Heart left ventricle (tissue), 13 donors: ENCODE results near the gene STK11IP.

Experiments used
- CTCF ChIP-seq, 12 donors: fragments of 200-600 bp; sonication (generic) in 4 of 12; IDR thresholded peaks; one replicate each; pipeline versions ENCODE4 v1.5.0 to v1.8.0; 2018 to 2022; ENCODE audit warnings: antibody characterized with exemption in 12 of 12, mild to moderate bottlenecking in 5 of 12
- POLR2A ChIP-seq, 2 donors: fragments of 450-650 bp; IDR thresholded peaks; one replicate each; pipeline ENCODE4 v1.6.1; 2017; ENCODE audit warnings: antibody characterized with exemption in 2 of 2, mild to moderate bottlenecking in 2 of 2, moderate library complexity in 2 of 2
- donor health status: ischemic (EF 13 %, LVEDD 7.1; RV severe dilation, severe dysfunction).
- donor health status: DM: no; HTN: yes; CAD: no.
- donor health status: DM: no; HTN: no; CAD: no.
- donor health status: ischemic (EF 25% LVEDD 6.9; RV normal size, moderate dysfunction).
- donor health status: ischemic (EF 25% LVEDD 5.7; RV mildly dilated, moderate dysfunction).
- donor health status: ischemic (EF 35%, LVEDD 5.7; RV mildly dilated, moderate dysfunction).
- donor health status: nonischemic (EF 11% LVEDD 7.7; RV severe dilation, severe dysfunction).
- donor health status: DM: yes; HTN: yes; CAD: no.
- donor health status: PGD.
- donor health status: ischemic (EF 29% LVEDD 5.4; RV normal size, mild dysfunction).
- donor health status: nonischemic (EF 23%, LVEDD 6.1; RV moderate dilation, normal function).

GRCh38 chr2:219593154-219593553 is 4.5 kb upstream of the STK11IP start:
- TF ChIP-seq CTCF (IDR thresholded peaks at IDR 0.05) (no peak), POLR2A (IDR thresholded peaks at IDR 0.05) (no peak)
